ENCODE results near the gene GPR180.

GRCh38 chr13:94607056-94607455 is 5.4 kb downstream of the GPR180 start:
- no peak for TF ChIP-seq EP300 (IDR thresholded peaks at IDR 0.05; ENCODE audit: borderline replicate concordance)
- TF ChIP-seq TCF12 (IDR thresholded peaks at IDR 0.05; ENCODE audit: low read depth): no peak
- no peak for TF ChIP-seq MAX (IDR thresholded peaks at IDR 0.05)
- no peak for TF ChIP-seq YY1 (IDR thresholded peaks at IDR 0.05; ENCODE audit: low read depth)
- no peak for TF ChIP-seq TEAD4 (IDR thresholded peaks at IDR 0.05)
- no peak for TF ChIP-seq RAD21 (IDR thresholded peaks at IDR 0.05; ENCODE audit: low read depth)
- no peak for TF ChIP-seq CEBPB (IDR thresholded peaks at IDR 0.05)
- no peak for TF ChIP-seq FOXM1 (IDR thresholded peaks at IDR 0.05; ENCODE audit: borderline replicate concordance, low read depth)
- TF ChIP-seq EGR1 (IDR thresholded peaks at IDR 0.05): no peak
- TF ChIP-seq CREB1 (IDR thresholded peaks at IDR 0.05; ENCODE audit: low read depth): no peak
- no peak for TF ChIP-seq REST (IDR thresholded peaks at IDR 0.05; ENCODE audit: low read depth)
- no peak for TF ChIP-seq USF1 (IDR thresholded peaks at IDR 0.05)
- TF ChIP-seq NFIC (IDR thresholded peaks at IDR 0.05): no peak

All from Ishikawa (cell line).